Activated B cell treated with CpG ODN at 0.5 μM for 24 hours (primary cell): ENCODE data around the gene PRKCE. TPM values are rescaled to one million over a fixed set of nuclear protein-coding genes. Genes with fewer than 3 reads are reported as not detected.

Experiments
- ATAC-seq: fragments of 200-7000 bp; cut with Tn5 transposase; one replicate; pipeline ENCODE4 v1.10.0; 2021; ENCODE audit warnings: low read depth, mild to moderate bottlenecking, moderate library complexity
- CTCF ChIA-PET: fragments of 350-600 bp; sonication (Branson Sonifier 250); formaldehyde crosslinking; loops from one replicate; lab custom pipeline; 2021; ENCODE audit warnings: antibody characterized with exemption; lab: Charles Lee
- POLR2A ChIA-PET: fragments of 350-600 bp; sonication (Branson Sonifier 250); formaldehyde crosslinking; loops from one replicate; lab custom pipeline; 2021; ENCODE audit warnings: antibody characterized with exemption; lab: Charles Lee
- DNase-seq: peaks from one replicate; pipeline ENCODE4 v3.0.0; 2022
- H3K27ac Mint-ChIP-seq: one replicate; pipeline ENCODE4 v1.8.0; 2020; ENCODE audit warnings: mixed read lengths
- H3K27me3 Mint-ChIP-seq: one replicate; pipeline ENCODE4 v1.8.0; 2021; ENCODE audit warnings: mixed read lengths
- H3K36me3 Mint-ChIP-seq: one replicate; pipeline ENCODE4 v1.8.0; 2021; ENCODE audit warnings: low read depth, mixed read lengths
- H3K4me1 Mint-ChIP-seq: one replicate; pipeline ENCODE4 v1.8.0; 2021; ENCODE audit warnings: mixed read lengths
- H3K4me3 Mint-ChIP-seq: one replicate; pipeline ENCODE4 v1.8.0; 2020; ENCODE audit warnings: mild to moderate bottlenecking, mixed read lengths
- H3K9me3 Mint-ChIP-seq: one replicate; pipeline ENCODE4 v1.8.0; 2020; ENCODE audit warnings: mixed read lengths
- intact Hi-C: fragments of 100-400 bp; cut with micrococcal nuclease; formaldehyde crosslinking; loops from one replicate; pipeline ENCODE4 v1.15.1; 2024
- total RNA-seq: library from RNA; stranded (reverse); gene quantifications from 2 replicates; pipeline ENCODE4 v1.2.3, GENCODE V29; 2022
- TF ChIP-seq, protein P1 (sequence below): fragments of 200-600 bp; IDR thresholded peaks from one replicate; pipeline ENCODE4 v1.8.0; 2022; ENCODE audit warnings: antibody characterized with exemption, mild to moderate bottlenecking

The PRKCE gene
- total RNA-seq, 1 donor from 2014 or later = 53.8 TPM

GRCh38 chr2:45772038-45772437 lies 120.6 kb downstream of the PRKCE start:
- Mint-ChIP-seq H3K9me3 (no peaks in the 10 kb centered on the region), H3K36me3 (no peaks in the 10 kb centered on the region), H3K4me1 (peaks cover 72% of the 10 kb centered on the region), H3K27ac (no peak overlapping the region), H3K4me3 (no peak overlapping the region), H3K27me3 (no peaks in the 10 kb centered on the region)
- intact Hi-C loops = no loop called here
- ATAC-seq = no peak
- ChIA-PET POLR2A (no interaction called here), CTCF (no interaction called here)
- TF ChIP-seq, protein P1, sequence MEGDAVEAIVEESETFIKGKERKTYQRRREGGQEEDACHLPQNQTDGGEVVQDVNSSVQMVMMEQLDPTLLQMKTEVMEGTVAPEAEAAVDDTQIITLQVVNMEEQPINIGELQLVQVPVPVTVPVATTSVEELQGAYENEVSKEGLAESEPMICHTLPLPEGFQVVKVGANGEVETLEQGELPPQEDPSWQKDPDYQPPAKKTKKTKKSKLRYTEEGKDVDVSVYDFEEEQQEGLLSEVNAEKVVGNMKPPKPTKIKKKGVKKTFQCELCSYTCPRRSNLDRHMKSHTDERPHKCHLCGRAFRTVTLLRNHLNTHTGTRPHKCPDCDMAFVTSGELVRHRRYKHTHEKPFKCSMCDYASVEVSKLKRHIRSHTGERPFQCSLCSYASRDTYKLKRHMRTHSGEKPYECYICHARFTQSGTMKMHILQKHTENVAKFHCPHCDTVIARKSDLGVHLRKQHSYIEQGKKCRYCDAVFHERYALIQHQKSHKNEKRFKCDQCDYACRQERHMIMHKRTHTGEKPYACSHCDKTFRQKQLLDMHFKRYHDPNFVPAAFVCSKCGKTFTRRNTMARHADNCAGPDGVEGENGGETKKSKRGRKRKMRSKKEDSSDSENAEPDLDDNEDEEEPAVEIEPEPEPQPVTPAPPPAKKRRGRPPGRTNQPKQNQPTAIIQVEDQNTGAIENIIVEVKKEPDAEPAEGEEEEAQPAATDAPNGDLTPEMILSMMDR = no peak
- DNase-seq = no peak

DNA sequence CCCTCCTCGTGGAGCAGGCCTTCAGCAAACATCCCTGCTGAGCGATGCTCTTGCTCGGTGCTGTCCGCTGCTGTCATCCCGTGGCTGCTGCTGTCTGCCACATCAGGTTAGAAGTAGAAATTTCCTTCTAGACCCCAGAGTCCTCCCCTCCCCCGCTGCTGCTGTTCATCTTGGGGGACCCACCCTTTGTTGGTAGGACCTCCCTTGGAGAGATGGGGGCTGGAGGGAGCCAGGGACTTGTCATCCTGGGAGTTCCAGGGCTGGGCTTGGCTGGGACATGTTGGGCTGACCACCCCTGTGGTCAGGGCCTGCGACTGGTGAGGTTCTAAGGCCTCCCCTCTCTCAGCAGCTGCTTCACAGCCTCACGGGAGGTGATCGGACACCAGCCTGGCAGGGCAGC lies 122.4 kb downstream of the PRKCE start:
- ChIA-PET POLR2A (no interaction called here), CTCF (no interaction called here)
- Mint-ChIP-seq H3K27ac (no peak overlapping the region), H3K9me3 (no peaks in the 10 kb centered on the region), H3K27me3 (no peaks in the 10 kb centered on the region), H3K36me3 (no peaks in the 10 kb centered on the region), H3K4me1 (peaks cover 76% of the 10 kb centered on the region), H3K4me3 (no peak overlapping the region)
- intact Hi-C loops = no loop called here
- TF ChIP-seq, protein P1 = no peak
- ATAC-seq = no peak
- DNase-seq = no peak

- H3K36me3 Mint-ChIP-seq = no peaks in the 10 kb centered on the region
- no peak for DNase-seq
- no peak for ATAC-seq
- ChIA-PET POLR2A (interaction anchor here (1.8 to 2.3 kb wide), 2 partner anchors 46 to 125 kb away, joined by 7 read pairs; no protein-coding TSS in a partner anchor), CTCF (no interaction called here)
- no peaks in the 10 kb centered on the region for H3K27me3 Mint-ChIP-seq
- H3K4me1 Mint-ChIP-seq = peaks cover 71% of the 10 kb centered on the region
- H3K4me3 Mint-ChIP-seq = no peak overlapping the region
- no peaks in the 10 kb centered on the region for H3K9me3 Mint-ChIP-seq
- peak overlapping the region; percentile 9 for H3K27ac Mint-ChIP-seq
- intact Hi-C loops = loop anchor here (5.0 kb wide), 1 partner anchor 63 kb away; no protein-coding TSS in a partner anchor
- TF ChIP-seq, protein P1 = no peak
These were observed 123.3 kb downstream of the PRKCE start for GRCh38 chr2:45774688-45775244.

DNA sequence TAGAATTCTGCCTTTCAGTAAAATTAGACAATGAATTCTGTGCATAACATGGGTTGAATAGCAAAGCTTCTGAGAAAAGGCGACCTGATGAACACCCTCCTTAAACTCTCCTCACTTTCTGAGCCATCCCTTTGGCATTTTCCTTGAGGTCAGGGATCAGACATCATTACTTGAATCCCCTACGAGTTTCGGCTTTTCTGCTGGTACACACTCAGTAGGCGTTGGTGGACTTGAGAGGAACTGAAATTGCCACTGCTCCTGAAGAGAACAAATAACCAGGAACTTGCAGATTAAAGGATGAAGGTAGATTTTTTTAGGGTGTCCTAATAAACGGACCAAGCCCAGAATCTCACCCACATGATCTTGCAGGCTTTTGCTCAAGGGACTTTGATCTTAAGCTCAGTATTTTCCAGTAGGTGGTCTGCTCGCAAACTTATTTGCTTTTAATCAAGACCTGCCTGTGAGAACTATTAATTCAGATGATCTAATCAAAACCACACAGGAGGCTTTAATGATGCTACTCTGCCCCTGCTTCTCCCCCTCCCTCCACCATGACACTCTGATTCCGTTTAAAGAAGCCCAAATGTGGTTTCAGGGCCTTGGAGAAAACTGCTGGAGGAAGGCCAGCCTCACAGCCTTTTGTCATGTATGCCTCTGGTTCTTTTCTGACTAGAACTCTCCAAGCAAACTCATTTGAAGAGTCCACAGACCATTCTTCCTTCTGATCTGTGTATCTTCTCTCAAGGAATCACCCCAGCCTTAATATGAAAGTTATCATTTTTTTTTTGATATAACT lies 124.9 kb downstream of the PRKCE start:
- ChIA-PET POLR2A (interaction anchor here (0.7 to 2.3 kb wide), 4 partner anchors 48 to 126 kb away, joined by 3 to 7 read pairs (median 5); no protein-coding TSS in a partner anchor), CTCF (interaction anchor here (0.7 to 1.3 kb wide), 3 partner anchors 65 to 131 kb away, joined by 3 to 5 read pairs (median 3); partner anchors contain the start of gene PRKCE)
- Mint-ChIP-seq H3K27ac (peak overlapping the region; percentile 71), H3K36me3 (no peaks in the 10 kb centered on the region), H3K27me3 (no peaks in the 10 kb centered on the region), H3K4me1 (peaks cover 71% of the 10 kb centered on the region), H3K4me3 (no peak overlapping the region), H3K9me3 (no peaks in the 10 kb centered on the region)
- intact Hi-C loops = loop anchor here (5.0 kb wide), 1 partner anchor 61 kb away; no protein-coding TSS in a partner anchor
- TF ChIP-seq, protein P1 = no peak
- DNase-seq (no peak), ATAC-seq (no peak)
